IMR-90 (cell line): ENCODE data around the gene PTPRG. TPM values are rescaled to one million over a fixed set of nuclear protein-coding genes. Genes with fewer than 3 reads are reported as not detected.

Experiments used
- ATAC-seq: fragments of 200-7000 bp; cut with Tn5 transposase; 2 replicates; pipeline ENCODE4 v1.9.1; 2020; ENCODE audit warnings: low read depth, mild to moderate bottlenecking, moderate library complexity
- BruUV-seq: library from RNA; stranded (reverse); fragments of 400-500 nt; replicated peaks from 2 replicates; lab custom pipeline; 2021; lab: Mats Ljungman, UMichigan
- CTCF ChIA-PET: fragments of 300-600 bp; formaldehyde crosslinking; extraction: SDS; loops from one replicate; lab custom pipeline; 2021; ENCODE audit warnings: antibody characterized with exemption; lab: Yijun Ruan, JAX
- POLR2A ChIA-PET: fragments of 300-600 bp; sonication (Branson Sonifier 250); formaldehyde crosslinking; loops from one replicate; lab custom pipeline; 2022; ENCODE audit warnings: antibody characterized with exemption; ENCODE audit not compliant: unreplicated experiment; lab: Charles Lee
- DNase-seq: peaks from one replicate; pipeline ENCODE4 v3.0.0; 2013
- H2AFZ ChIP-seq: replicated peaks from 2 replicates; pipeline ENCODE3; 2013; ENCODE audit warnings: low read length, mild to moderate bottlenecking; ENCODE audit not compliant: poor library complexity
- H2AK5ac ChIP-seq: 2 replicates; pipeline ENCODE4 v1.6.1; 2013; ENCODE audit warnings: low read depth, low read length, inconsistent platforms
- H2AK9ac ChIP-seq: replicated peaks from 2 replicates; pipeline ENCODE3; 2013; ENCODE audit warnings: mild to moderate bottlenecking, low read depth, low read length, moderate library complexity; ENCODE audit not compliant: poor library complexity
- H2BK120ac ChIP-seq: 2 replicates; pipeline ENCODE4 v1.6.1; 2013; ENCODE audit warnings: low read depth, low read length, inconsistent platforms
- H2BK15ac ChIP-seq: 3 replicates; pipeline ENCODE4 v1.6.1; 2013; ENCODE audit warnings: low read depth, low read length, inconsistent platforms
- H2BK20ac ChIP-seq: 2 replicates; pipeline ENCODE4 v1.6.1; 2013; ENCODE audit warnings: low read depth, mild to moderate bottlenecking, inconsistent platforms, low read length, moderate library complexity
- H2BK5ac ChIP-seq: 2 replicates; pipeline ENCODE4 v1.6.1; 2013; ENCODE audit warnings: mild to moderate bottlenecking, low read depth, low read length, inconsistent platforms; ENCODE audit not compliant: poor library complexity, severe bottlenecking
- H3K14ac ChIP-seq: replicated peaks from 2 replicates; pipeline ENCODE4 v1.6.1; 2013; ENCODE audit warnings: low read depth, low read length, inconsistent platforms
- H3K18ac ChIP-seq: 2 replicates; pipeline ENCODE4 v1.6.1; 2013; ENCODE audit warnings: low read depth, low read length, control low read depth
- H3K23ac ChIP-seq: 2 replicates; pipeline ENCODE4 v1.6.1; 2013; ENCODE audit warnings: low read depth, low read length, inconsistent platforms
- H3K27ac ChIP-seq: 2 replicates; pipeline ENCODE4 v1.5.1; 2013; ENCODE audit warnings: mild to moderate bottlenecking, control low read depth, low read length; ENCODE audit not compliant: insufficient read depth
- H3K27me3 ChIP-seq: 2 replicates; pipeline ENCODE4 v1.6.1; 2013; ENCODE audit warnings: low read length; ENCODE audit not compliant: control insufficient read depth, insufficient read depth
- H3K36me3 ChIP-seq: 2 replicates; pipeline ENCODE4 v1.6.1; 2013; ENCODE audit warnings: low read length, mixed read lengths; ENCODE audit not compliant: control insufficient read depth, insufficient read depth
- H3K4ac ChIP-seq: 2 replicates; pipeline ENCODE4 v1.6.1; 2013; ENCODE audit warnings: low read depth, low read length, inconsistent platforms
- H3K4me1 ChIP-seq: 2 replicates; pipeline ENCODE4 v1.6.1; 2013; ENCODE audit warnings: low read length, mixed read lengths; ENCODE audit not compliant: control insufficient read depth, insufficient read depth
- H3K4me2 ChIP-seq: 2 replicates; pipeline ENCODE4 v1.6.1; 2013; ENCODE audit warnings: low read depth, mild to moderate bottlenecking, control low read depth, low read length, moderate library complexity
- H3K4me3 ChIP-seq: 2 replicates; pipeline ENCODE4 v1.5.1; 2013; ENCODE audit warnings: low read depth, mild to moderate bottlenecking, control low read depth, low read length, moderate library complexity; ENCODE audit not compliant: insufficient read depth
- H3K56ac ChIP-seq: 2 replicates; pipeline ENCODE4 v1.6.1; 2013; ENCODE audit warnings: low read length, inconsistent platforms; ENCODE audit not compliant: insufficient read depth; ENCODE audit errors: extremely low read depth
- H3K79me1 ChIP-seq, 2 experiments: 2 replicates each; pipeline ENCODE4 v1.6.1; 2013; ENCODE audit warnings: low read length in 2 of 2, inconsistent platforms in 1 of 2, low read depth in 1 of 2
- H3K9ac ChIP-seq: 2 replicates; pipeline ENCODE4 v1.6.1; 2013; ENCODE audit warnings: low read depth, low read length, control low read depth
- H3K9me1 ChIP-seq: 2 replicates; pipeline ENCODE4 v1.6.1; 2013; ENCODE audit warnings: low read length, inconsistent platforms; ENCODE audit not compliant: insufficient read depth
- H3K9me3 ChIP-seq: 2 replicates; pipeline ENCODE4 v1.6.1; 2013; ENCODE audit warnings: low read length; ENCODE audit not compliant: control insufficient read depth, insufficient read depth
- H4K20me1 ChIP-seq: 2 replicates; pipeline ENCODE4 v1.6.1; 2013; ENCODE audit warnings: low read length, inconsistent platforms; ENCODE audit not compliant: insufficient read depth
- H4K5ac ChIP-seq: 2 replicates; pipeline ENCODE4 v1.6.1; 2013; ENCODE audit warnings: mild to moderate bottlenecking, low read depth, low read length, control low read depth
- H4K8ac ChIP-seq, 2 experiments: 2 replicates each; pipeline ENCODE4 v1.6.1; 2013; ENCODE audit warnings: low read depth in 2 of 2, low read length in 2 of 2, control low read depth in 1 of 2, inconsistent platforms in 1 of 2
- H4K91ac ChIP-seq: 2 replicates; pipeline ENCODE4 v1.6.1; 2013; ENCODE audit warnings: low read depth, low read length, inconsistent platforms; ENCODE audit not compliant: insufficient read depth
- MAFK ChIP-seq: IDR thresholded peaks from 2 replicates; pipeline ENCODE4 v1.6.1; 2012; ENCODE audit warnings: low read depth, low read length, improper control_type of control experiment
- MXI1 ChIP-seq: IDR thresholded peaks from 2 replicates; pipeline ENCODE4 v1.6.1; 2012; ENCODE audit warnings: low read depth, mild to moderate bottlenecking, low read length, moderate library complexity, borderline replicate concordance
- WGBS, 2 experiments: methylation state at CpG; one replicate each; pipeline versions ENCODE4 v1.1.5 to v1.1.7; 2013; ENCODE audit warnings: missing lambda C conversion rate in 2 of 2; ENCODE audit not compliant: insufficient read length in 1 of 2; ENCODE audit errors: extremely low coverage in 2 of 2; 5-methylcytosine and 5-hydroxymethylcytosine counted together
- dilution Hi-C: fragments of 300-500 bp; cut with HindIII; formaldehyde crosslinking; loops from one replicate; pipeline ENCODE4 v1.14.3; 2018; ENCODE audit warnings: low sequenced_read_pairs; ENCODE audit not compliant: unreplicated experiment
- in situ Hi-C: fragments of 300-500 bp; cut with MboI; formaldehyde crosslinking; loops from 3 replicates; pipeline ENCODE4 v1.14.3; 2019; ENCODE audit warnings: low sequenced_read_pairs, inconsistent platforms, mixed read lengths
- intact Hi-C: fragments of 100-400 bp; cut with micrococcal nuclease; formaldehyde crosslinking; loops from 2 replicates; pipeline ENCODE4 v1.10.0; 2022
- polyA plus RNA-seq, 3 experiments: library from polyadenylated mRNA; depleted of rRNA; stranded (reverse); fragments of >200 nt; gene quantifications; 2 replicates each; pipeline ENCODE4 v1.2.3, GENCODE V29; 2012; ENCODE audit warnings: low replicate concordance in 1 of 3
- total RNA-seq: library from RNA; depleted of rRNA; stranded (reverse); fragments of >200 nt; gene quantifications from 2 replicates; pipeline ENCODE4 v1.2.3, GENCODE V29; 2012

Gene PTPRG
- total and polyA plus RNA-seq, 2 of the 4 experiments (the other 2 are of a cell fraction): 7.7 to 31.0 TPM

GRCh38 chr3:62096521-62096920 lies 535.1 kb downstream of the PTPRG start:
- WGBS, 2 experiments: no CpG with 5 or more reads among the region's 1 CpG
- no peak for DNase-seq
- Histone ChIP-seq H3K27me3 (no peaks in the 10 kb centered on the region), H2BK120ac (no peak overlapping the region), H2BK15ac (no peak overlapping the region), H3K4me1 (peaks cover 1% of the 10 kb centered on the region; the same call in 1 of the 2 replicates), H3K4ac (no peak overlapping the region), H3K9me1 (no peaks in the 10 kb centered on the region; the same call in 1 of the 2 replicates), H2AFZ (no peak overlapping the region), H2AK5ac (no peak overlapping the region), H3K23ac (no peak overlapping the region), H2BK20ac (no peak overlapping the region), H3K9ac (no peak overlapping the region), H3K9me3 (no peaks in the 10 kb centered on the region), H4K8ac (no peak overlapping the region), H4K5ac (no peak overlapping the region), H2AK9ac (no peak overlapping the region), H3K56ac (no peak overlapping the region), H4K91ac (no peak overlapping the region), H4K20me1 (no peaks in the 10 kb centered on the region), H3K14ac (no peak overlapping the region), H3K4me3 (no peak overlapping the region), H3K79me1 (peaks cover 0 to 7% of the 10 kb centered on the region in 2 experiments; a peak in 3 of 4 replicates), H2BK5ac (no peak overlapping the region), H3K4me2 (no peak overlapping the region), H3K18ac (no peak overlapping the region), H3K36me3 (no peaks in the 10 kb centered on the region), H3K27ac (no peak overlapping the region)
- POLR2A ChIA-PET: no interaction called here
- in situ Hi-C loops (no loop called here), intact Hi-C loops (no loop called here), dilution Hi-C loops (no loop called here)
- BruUV-seq: no TSS peak
- ATAC-seq: no peak
- TF ChIP-seq MAFK (peak; percentile 65), MXI1 (no peak)
- CTCF ChIA-PET: interaction anchor here (1.3 kb wide), 1 partner anchor 13 kb away, joined by 4 read pairs; no protein-coding TSS in a partner anchor
